ENCODE data around the gene ACSL3. TPM values are rescaled to one million over a fixed set of nuclear protein-coding genes. Genes with fewer than 3 reads are reported as not detected.
A peak's percentile ranks its signal among the peaks of the same experiment; 100 is the strongest.
"Not testable (repeated sequence)": the region's sequence is repeated elsewhere in the genome, so short reads cannot be mapped to it uniquely, and the experiment has no call there.

Gene ACSL3
- 10 to 100 TPM; 34.3 to 50.1 (median 44.9) TPM for polyA plus RNA-seq (ENCODE audit: insufficient read length in 10 of 10)
- long read RNA-seq, donor 1, full-length matches to known transcripts, result 7 of 12 reads
- long read RNA-seq, donor 1, partial matches to known transcripts, result 5 of 12 reads
- long read RNA-seq, donor 1, other reads (novel, unspliced or antisense), result 0 of 12 reads
- long read RNA-seq, donor 2, full-length matches to known transcripts, result 5 of 5 reads
- long read RNA-seq, donor 2, partial matches to known transcripts, result 0 of 5 reads
- long read RNA-seq, donor 2, other reads (novel, unspliced or antisense), result 0 of 5 reads
- long read RNA-seq, donor 3, result 0 reads
- long read RNA-seq, donor 4, full-length matches to known transcripts, result 2 of 20 reads
- long read RNA-seq, donor 4, partial matches to known transcripts, result 18 of 20 reads
- long read RNA-seq, donor 4, other reads (novel, unspliced or antisense), result 0 of 20 reads
- long read RNA-seq, donor 5, partial matches to known transcripts, result 0 of 2 reads
- long read RNA-seq, donor 5, other reads (novel, unspliced or antisense), result 0 of 2 reads
- long read RNA-seq, donor 6, full-length matches to known transcripts, result 5 of 5 reads
- long read RNA-seq, donor 6, partial matches to known transcripts, result 0 of 5 reads
- long read RNA-seq, donor 6, other reads (novel, unspliced or antisense), result 0 of 5 reads
- long read RNA-seq, donor 7, full-length matches to known transcripts, result 4 of 4 reads
- long read RNA-seq, donor 7, partial matches to known transcripts, result 0 of 4 reads
- long read RNA-seq, donor 7, other reads (novel, unspliced or antisense), result 0 of 4 reads
- long read RNA-seq, donor 8, full-length matches to known transcripts, result 11 of 16 reads
- long read RNA-seq, donor 8, partial matches to known transcripts, result 5 of 16 reads
- long read RNA-seq, donor 8, other reads (novel, unspliced or antisense), result 0 of 16 reads
- long read RNA-seq, donor 9, result 0 reads

DNA sequence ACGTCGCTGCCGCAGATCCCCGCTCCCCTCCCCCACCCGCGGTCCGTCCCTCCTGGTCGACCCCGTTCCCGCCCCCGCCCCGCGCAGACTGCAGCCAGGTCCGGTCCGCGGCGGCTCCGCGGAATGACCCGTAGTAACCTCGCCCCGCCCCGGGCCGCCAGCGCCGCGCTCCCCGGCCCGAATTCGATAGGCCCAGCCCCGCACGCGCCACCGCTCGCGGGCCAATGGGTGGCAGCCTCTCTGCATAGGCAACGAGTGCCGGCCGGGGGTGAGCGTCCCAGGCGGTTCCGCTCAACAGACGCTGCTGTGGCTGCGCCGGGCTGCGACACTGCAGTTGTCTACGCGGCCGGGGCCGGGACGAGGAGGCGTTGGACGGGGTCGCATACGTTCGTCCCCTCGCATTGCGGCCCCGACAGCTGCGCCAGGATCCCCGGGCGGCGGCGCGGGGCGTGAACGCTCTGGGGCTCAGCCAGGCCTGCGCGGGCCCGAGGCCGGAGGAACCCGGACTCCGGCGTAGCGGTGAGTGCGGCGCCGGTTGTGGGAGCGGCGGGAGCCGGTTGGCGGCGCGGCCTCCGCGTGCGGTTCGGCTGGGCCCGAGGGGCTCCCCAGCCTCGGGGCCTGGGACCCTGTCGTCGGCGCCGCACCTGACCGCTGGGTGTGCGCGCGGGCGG lies at the start of gene ACSL3:
Gene ACSL3 (plus strand): TSS at position 297 of the 671 bp plus-strand sequence. CDS start 47,737 bp downstream, outside the sequence.
- peak; percentile 95 to 99 (median 96) for DNase-seq

DNA sequence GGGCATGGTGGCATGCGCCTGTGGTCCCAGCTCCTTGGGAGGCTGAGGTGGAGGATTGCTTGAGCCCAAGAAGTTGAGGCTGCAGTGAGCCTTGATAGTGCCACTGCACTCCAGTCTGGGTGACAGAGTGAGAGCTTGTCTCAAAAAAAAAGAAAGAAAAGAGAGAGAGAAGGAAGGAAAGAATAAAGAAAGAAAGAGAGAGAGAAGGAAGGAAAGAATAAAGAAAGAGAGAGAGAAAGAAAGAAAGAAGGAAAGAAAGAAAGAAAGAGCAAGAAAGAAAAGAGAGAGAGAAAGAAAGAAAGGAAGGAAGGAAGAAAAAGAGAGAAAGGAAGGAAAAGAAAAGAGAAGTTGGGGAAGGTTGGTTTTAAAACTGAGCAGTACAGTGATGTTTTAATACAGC lies 49.0 kb upstream of the ACSL3 start:
- DNase-seq, result no peak

DNA sequence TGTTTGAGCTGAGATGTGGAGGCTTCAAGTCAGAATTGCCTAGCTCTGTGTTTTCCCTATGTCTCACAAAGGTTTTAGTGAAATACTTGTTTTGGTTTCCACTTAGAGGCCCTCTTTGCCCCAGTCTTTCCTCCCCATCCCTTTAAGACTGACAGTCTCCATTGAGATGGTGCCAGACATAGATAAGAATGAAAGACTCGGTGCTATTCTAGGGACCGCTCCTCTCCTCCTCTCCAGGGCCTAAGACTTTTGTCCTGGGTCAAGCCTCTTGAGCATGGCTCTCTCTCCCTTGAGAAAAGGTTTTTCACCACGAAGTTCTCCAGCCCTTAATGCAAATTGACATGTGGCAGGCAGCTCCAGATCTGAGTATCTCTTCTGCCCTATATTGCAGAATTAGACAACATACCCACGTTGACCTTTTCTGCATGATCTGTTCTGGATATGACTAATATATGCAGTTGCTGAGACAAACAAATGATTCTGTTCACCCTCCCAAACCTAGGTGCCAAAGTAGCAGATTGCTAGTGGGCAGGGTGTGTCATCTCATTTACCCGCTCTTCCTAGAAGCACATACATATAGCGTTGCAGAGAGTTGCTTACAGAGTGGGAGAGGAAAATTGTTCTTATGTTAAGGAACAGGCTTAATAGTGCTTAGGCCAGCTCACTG lies 47.5 kb upstream of the ACSL3 start:
- no peak for DNase-seq

- no peak for DNase-seq
Measured at GRCh38 chr2:222819722-222820333, 41.0 kb upstream of the ACSL3 start.

- DNase-seq, result no peak
Measured at GRCh38 chr2:222823183-222823930, 37.5 kb upstream of the ACSL3 start.

DNA sequence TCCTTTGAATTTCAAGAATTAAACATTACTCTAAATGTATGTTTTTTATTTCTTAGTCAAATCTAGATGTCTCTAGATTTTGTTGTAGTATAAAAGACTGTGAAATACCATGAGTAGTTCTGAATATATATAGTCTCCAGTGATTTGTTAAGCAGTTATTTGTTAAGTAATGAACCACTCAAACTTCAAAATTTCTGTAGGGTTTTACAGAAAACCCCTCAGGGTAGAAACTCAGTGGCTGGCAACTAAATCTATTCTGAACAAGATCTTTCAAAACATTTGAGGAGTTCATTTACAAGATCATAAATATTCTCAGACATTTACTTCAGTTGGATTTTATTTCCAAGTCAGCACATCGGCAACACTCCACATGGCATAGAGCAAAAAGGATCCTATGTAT lies 35.8 kb upstream of the ACSL3 start:
- no peak for DNase-seq

GRCh38 chr2:222827417-222827816 lies 33.4 kb upstream of the ACSL3 start:
- no peak for DNase-seq

- DNase-seq, result no peak
Measured at GRCh38 chr2:222828572-222828971, 32.3 kb upstream of the ACSL3 start.

- DNase-seq, result no peak
Measured at GRCh38 chr2:222830164-222830563, 30.7 kb upstream of the ACSL3 start.

DNA sequence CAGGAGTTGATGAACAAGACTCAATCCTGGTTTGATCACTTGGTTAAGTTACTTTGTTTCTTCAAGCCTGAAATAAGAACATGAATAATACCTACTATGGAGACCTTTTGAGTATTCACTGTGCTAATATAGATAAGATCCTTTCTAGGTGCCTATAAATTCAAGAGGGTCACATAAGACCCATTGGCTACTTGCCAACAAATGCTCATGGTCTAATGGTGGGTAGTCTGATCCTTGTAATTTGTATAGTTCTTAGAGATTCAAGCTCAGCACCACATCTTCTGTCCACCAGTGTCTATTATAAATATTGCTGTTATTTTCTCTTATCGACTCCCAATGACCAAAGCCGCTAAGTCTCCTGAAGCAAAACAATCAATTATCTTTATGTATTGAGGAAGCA lies 27.4 kb upstream of the ACSL3 start:
- DNase-seq, result no peak

DNA sequence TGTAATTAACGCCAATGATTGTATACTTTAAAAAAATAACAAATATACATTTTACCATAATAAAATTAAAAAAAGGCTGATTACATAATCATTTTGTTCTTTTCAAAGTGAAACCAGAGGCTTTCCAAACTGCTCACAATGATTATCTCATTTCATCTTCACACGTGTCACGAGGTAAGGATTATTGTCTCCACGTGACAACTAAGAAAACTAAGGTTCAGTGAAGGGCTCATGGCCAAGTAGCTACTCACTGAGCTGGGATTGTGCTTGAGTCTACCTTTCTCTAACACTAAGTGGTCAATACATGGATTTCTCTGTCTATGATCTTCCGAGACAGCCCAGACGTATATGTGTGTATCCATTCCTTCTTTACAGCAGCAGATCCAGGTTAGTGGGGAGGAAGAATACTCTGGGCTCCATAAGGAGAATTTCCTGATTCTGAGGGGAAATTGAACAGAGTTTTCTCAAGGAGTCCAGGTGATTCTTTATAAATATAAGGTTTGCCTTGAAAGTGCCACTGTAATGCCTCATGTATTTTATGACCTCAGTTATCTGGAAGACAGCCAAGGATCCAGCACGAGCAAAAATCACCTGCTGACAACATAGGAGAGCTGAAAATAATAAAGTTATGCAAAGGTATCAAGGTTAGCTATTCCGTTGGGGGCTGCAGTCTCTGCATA lies 25.6 kb upstream of the ACSL3 start:
- no peak for DNase-seq

- no peak for DNase-seq
Measured at GRCh38 chr2:222835823-222836151, 25.0 kb upstream of the ACSL3 start.

DNA sequence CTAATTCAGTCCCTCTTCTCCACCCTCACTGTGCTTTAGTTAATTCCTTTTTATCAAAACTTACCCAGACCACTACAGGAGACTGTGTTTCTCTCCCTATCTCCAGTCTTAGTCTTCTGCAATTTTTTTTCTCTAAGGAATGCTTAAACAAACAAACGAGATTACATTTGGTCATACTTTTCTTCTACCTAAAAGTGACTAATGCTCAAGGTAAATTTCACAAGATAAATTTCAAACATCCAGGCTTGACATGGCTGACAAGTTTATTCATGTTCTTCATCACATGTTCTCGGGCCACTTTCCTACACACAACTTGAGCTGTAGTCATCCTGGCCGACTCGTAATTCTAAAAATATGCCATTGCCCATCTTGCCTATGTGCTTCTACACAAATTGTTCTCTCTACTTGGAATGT lies 23.2 kb upstream of the ACSL3 start:
- no peak for DNase-seq

- no peak for DNase-seq
Measured at GRCh38 chr2:222840060-222840802, 20.6 kb upstream of the ACSL3 start.

GRCh38 chr2:222842491-222843174 lies 18.2 kb upstream of the ACSL3 start:
- DNase-seq, result peak in 1 of 3 donors; percentile 19

- DNase-seq, result peak in 2 of 3 donors; percentile 16 to 42
Measured at GRCh38 chr2:222844323-222844722, 16.5 kb upstream of the ACSL3 start.

DNA sequence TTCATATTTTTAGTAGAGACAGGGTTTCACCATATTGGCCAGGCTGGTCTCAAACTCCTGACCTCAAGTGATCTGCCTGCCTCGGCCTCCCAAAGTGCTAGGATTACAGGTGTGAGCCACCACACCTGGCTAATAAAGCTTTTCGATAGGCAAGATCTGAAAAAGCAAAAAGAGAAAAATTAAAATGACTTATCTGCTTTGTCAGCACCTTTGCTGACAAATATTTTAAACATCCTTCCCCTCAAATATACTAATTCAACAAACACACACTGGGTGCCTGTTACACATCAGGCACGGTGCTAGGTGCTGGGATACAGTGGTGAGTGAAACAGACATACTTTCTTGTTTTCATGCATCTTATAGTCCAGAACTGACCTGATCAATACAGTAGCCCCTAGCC lies 15.5 kb upstream of the ACSL3 start:
- not testable (repeated sequence) for DNase-seq

- no peak for DNase-seq
Measured at GRCh38 chr2:222846003-222846402, 14.8 kb upstream of the ACSL3 start.

All from muscle of back (tissue), 13 donors.